ENCODE measurements around the gene TAF4.

Gene TAF4

DNA sequence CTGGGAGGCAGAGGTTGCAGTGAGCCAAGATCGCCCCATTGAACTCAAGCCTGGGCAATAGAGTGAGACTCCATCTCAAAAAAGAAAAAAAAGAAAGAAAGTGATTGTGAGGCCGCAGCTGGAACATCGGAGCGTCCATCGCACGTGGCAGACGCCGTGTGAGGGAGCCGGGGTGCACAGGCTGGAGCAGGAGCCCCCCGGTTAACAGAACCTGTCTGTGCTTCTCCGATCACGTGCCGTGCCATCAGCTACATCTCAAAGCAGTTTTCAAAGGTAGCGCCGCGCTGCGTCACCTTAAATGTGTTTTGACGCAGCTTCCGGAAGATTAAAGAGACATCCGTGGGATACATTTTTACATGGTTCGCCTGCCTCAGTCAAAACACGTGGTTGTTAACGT is 138.9 kb downstream of the TAF4 start:
- DNase-seq, result no peak

DNA sequence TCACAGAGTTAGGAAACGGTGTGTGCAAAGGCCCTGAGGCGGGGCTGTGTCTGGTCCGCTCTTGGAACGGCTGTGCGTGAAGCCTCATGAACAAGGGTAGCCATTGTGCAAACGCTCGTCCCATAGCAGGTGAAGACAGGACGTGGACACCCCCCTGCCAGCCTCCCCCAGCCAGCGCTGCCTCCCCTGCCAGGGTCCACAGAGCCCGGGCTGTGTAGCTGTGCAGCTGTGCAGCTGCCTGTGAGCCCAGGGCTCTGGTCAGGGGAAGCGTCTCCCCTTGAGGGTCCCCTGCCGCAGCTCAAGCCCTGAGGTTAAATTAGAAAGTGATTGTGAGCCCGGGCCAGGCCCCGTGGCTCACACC is 139.4 kb downstream of the TAF4 start:
- DNase-seq, result no peak

DNA sequence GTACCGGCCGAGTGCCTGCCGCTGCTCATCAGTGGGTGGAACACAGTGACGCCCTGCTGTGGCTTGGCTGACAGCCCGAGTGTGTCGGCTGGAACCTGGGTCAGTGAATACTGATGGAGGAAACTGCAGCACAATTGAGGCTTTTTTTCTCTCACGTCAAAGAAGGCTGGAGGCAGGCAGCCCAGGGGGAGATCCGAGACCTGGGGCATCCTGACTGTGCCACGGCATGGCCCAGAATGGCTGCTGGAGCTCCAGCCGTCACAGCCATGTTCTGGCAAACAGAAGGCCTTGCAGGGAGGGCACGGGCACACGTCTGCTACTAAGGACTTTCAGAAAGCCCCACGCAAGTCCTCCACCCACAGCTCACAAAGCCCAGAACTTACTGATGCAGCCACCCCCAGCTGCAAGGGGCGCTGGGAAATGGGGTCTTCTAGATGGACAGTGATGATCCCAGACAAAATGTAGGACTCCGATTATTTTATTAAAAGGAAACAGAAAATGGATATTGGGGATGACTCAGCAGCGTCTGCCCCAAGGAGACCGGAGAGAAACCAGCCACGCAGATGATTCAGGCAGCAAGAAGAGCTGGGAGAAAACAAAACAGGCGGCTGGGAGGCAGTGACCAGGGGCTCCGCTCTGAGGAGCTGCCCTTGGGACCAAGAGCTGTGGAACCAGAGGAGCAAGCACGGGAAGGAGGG is 140.0 kb downstream of the TAF4 start:
- DNase-seq, result peak; percentile 24

DNA sequence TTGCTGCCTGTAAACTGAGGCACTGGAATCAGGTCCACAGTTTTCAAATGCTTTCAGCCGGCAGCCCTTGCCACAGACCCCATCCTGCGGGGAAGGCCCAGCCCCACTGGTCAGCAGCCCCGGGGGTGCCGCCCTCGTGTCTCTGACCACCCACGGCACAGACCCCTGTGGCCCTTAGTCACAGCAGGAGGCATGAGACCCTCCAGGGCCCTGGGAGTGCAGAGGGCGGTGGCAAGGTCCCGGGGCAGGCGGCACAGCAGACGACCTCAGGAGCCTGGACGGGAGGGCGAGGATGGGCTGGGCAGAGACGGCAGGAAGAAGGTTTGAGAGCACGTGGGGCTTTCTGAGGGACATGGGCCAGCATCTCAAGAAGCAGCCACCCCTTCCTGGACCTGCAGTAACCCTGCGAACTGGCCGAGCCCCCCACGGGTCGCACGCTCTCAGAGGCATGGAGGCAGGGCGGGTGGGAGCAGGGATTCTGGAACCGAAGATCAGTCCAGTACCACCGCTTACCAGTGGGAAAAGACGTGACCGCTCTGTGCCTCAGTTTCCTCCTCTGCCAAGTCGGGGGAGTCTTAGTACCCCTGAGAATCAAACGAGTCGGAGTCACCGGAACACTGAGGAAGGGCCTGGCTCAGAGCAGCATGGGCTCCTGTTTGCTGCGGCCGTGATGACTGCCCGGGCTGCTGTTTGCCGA is 140.7 kb downstream of the TAF4 start:
- DNase-seq, result no peak
